GM21723 (cell line): ENCODE data around the gene MARVELD1.
"Not testable (repeated sequence)": the region's sequence is repeated elsewhere in the genome, so short reads cannot be mapped to it uniquely, and the experiment has no call there.

Source experiments
- ATAC-seq: cut with Tn5 transposase; IDR thresholded peaks from one replicate; pipeline ENCODE4 v1.9.1; 2021; ENCODE audit warnings: mild to moderate bottlenecking, moderate library complexity; ENCODE audit not compliant: unreplicated experiment

MARVELD1 gene

GRCh38 chr10:97689559-97690020 lies 23.9 kb upstream of the MARVELD1 start:
- ATAC-seq = no peak

- ATAC-seq = no peak
Measured at GRCh38 chr10:97690133-97690532, 23.4 kb upstream of the MARVELD1 start.

GRCh38 chr10:97698072-97698655 lies 15.4 kb upstream of the MARVELD1 start:
- ATAC-seq = not testable (repeated sequence)

- ATAC-seq = no peak
Measured at GRCh38 chr10:97701438-97702069, 12.0 kb upstream of the MARVELD1 start.

GRCh38 chr10:97703398-97704067 lies 10.0 kb upstream of the MARVELD1 start:
- no peak for ATAC-seq

- no peak for ATAC-seq
Measured at GRCh38 chr10:97704341-97704740, 9.2 kb upstream of the MARVELD1 start.

- no peak for ATAC-seq
Measured at GRCh38 chr10:97705006-97705670, 8.4 kb upstream of the MARVELD1 start.

GRCh38 chr10:97707134-97707861 lies 6.2 kb upstream of the MARVELD1 start:
- ATAC-seq = no peak

GRCh38 chr10:97708167-97708566 lies 5.4 kb upstream of the MARVELD1 start:
- ATAC-seq = no peak

GRCh38 chr10:97708976-97709946 lies 4.3 kb upstream of the MARVELD1 start:
- ATAC-seq = no peak

GRCh38 chr10:97711640-97712572 lies 1.6 kb upstream of the MARVELD1 start:
- ATAC-seq = no peak

GRCh38 chr10:97713826-97714400 lies 383 bp downstream of the MARVELD1 start:
- peak; percentile 82 for ATAC-seq

GRCh38 chr10:97714401-97715258 lies 1.1 kb downstream of the MARVELD1 start:
- peak; percentile 36 for ATAC-seq

- no peak for ATAC-seq
Measured at GRCh38 chr10:97715259-97715874, 1.8 kb downstream of the MARVELD1 start.

GRCh38 chr10:97717627-97718026 lies 4.1 kb downstream of the MARVELD1 start:
- ATAC-seq = no peak

- no peak for ATAC-seq
Measured at GRCh38 chr10:97718178-97718577, 4.6 kb downstream of the MARVELD1 start.

GRCh38 chr10:97718659-97719142 lies 5.2 kb downstream of the MARVELD1 start:
- no peak for ATAC-seq
